Choroid plexus epithelial cell (primary cell): Measurements from ENCODE around the gene KCNQ1.

Experiments
- DNase-seq: peaks from one replicate; pipeline ENCODE4 v3.0.0-alpha.2; 2010; ENCODE audit warnings: low read depth
- H3K4me3 ChIP-seq: 2 replicates; pipeline ENCODE4 v1.5.1; 2011; ENCODE audit warnings: low read depth, mild to moderate bottlenecking, control low read depth, low read length, moderate library complexity
- TF ChIP-seq, protein P1 (sequence below): conservative IDR thresholded peaks from 2 replicates; pipeline ENCODE4 v1.5.1; 2011; ENCODE audit warnings: low read depth, mild to moderate bottlenecking, control low read depth, inconsistent platforms, low read length, moderate library complexity

KCNQ1 gene

DNA sequence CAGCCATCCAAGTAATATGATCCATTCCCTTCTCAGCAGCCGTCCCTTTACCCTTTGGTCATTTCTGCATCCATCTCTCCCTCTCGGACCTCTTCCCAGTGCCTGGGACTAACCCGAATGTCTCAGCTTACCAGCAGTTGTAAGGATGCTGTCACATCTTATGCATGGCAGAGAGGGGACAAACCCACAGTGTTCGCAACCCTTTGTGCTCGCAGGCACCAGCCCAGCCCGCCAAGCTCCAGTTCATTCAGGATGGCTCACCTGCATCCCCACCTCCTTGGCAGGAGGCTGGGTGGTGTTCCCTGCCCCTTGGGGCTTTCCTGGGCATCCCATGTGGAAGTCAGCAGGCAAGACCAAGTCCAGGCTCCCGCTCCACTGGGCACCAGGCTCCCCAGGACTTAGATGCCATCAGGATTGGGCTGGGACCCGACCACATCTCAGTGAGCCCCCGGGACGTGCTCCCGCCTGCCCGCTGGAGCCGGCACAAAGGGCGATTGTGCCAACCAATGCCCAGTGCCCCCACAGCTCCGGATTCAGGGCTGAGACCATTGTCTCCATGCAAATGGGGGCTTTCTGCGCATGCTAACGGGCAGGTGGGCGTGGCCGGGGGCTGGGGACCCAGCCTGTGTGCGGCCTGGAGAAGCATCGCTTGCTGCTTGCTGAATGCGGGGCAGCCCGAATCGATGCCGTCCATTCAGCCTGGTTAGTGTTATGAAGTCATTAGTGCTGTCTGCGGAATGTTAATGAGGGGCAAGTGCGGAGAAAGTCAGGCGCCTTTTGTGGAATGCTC, 146.4 kb downstream of the KCNQ1 start:
- H3K4me3 ChIP-seq: no peak overlapping the region
- DNase-seq: no peak
- TF ChIP-seq, protein P1, sequence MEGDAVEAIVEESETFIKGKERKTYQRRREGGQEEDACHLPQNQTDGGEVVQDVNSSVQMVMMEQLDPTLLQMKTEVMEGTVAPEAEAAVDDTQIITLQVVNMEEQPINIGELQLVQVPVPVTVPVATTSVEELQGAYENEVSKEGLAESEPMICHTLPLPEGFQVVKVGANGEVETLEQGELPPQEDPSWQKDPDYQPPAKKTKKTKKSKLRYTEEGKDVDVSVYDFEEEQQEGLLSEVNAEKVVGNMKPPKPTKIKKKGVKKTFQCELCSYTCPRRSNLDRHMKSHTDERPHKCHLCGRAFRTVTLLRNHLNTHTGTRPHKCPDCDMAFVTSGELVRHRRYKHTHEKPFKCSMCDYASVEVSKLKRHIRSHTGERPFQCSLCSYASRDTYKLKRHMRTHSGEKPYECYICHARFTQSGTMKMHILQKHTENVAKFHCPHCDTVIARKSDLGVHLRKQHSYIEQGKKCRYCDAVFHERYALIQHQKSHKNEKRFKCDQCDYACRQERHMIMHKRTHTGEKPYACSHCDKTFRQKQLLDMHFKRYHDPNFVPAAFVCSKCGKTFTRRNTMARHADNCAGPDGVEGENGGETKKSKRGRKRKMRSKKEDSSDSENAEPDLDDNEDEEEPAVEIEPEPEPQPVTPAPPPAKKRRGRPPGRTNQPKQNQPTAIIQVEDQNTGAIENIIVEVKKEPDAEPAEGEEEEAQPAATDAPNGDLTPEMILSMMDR: no peak

DNA sequence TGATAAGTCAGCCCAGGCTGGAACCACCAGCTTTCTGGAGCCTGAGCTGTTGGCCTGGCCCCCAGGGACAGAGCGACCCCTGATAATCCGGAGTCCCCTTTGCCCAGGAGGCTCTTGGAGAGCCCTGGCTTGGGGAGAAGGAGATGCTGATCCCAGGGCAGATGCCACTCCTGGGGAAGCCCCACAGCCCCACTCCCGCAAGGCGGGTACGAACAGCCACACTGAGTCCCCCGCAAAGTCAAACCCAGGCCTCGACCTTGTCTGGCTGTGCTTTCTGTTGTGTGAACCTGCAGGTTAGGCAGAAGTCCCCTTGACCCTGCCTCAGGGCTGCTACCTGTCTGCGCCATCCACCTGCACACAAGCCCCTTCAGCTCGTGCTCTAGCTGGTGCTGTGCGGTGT, 147.0 kb downstream of the KCNQ1 start:
- no peak for DNase-seq
- H3K4me3 ChIP-seq: no peak overlapping the region
- TF ChIP-seq, protein P1: no peak

DNA sequence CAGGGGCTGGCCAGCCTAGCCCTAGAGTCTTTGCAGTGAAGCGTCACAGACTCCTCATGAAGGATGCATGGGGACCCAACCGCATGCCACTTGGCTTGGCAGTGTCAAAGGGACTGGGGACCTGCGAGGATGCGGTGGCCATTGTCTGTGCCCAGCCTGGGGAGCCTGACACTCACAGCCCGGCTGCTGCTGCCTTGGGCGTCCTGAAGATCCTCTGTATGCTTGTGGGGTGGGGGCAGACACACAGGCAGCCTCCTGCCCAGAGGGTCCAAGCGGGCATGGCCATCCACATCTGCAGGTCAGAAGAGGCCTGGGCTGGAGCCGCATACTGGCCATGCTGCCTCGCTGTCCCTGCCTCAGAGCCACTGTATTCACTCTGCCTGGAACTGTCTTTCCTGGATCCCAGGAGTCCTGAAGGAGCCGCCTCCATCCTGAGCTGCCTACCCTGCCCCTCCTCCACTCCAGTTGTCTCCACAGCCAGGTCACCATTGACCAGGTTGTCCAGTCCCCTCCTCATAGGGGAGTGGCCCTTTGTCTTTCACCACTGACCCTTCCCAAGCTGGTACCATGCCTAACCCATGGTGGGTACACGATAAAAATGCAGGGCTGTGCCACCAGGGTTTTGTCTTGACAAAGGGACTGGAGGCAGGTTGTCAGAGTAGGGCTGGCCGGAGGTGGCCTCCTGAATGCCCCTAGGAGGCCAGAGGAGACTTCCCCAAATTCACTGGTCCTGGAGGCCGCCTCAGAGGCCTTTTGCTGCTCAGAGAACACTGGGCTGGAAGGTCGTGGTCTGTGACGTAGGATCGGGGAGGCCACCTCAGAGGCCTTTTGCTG, 148.0 kb downstream of the KCNQ1 start:
- no peak overlapping the region for H3K4me3 ChIP-seq
- TF ChIP-seq, protein P1: no peak
- no peak for DNase-seq

DNA sequence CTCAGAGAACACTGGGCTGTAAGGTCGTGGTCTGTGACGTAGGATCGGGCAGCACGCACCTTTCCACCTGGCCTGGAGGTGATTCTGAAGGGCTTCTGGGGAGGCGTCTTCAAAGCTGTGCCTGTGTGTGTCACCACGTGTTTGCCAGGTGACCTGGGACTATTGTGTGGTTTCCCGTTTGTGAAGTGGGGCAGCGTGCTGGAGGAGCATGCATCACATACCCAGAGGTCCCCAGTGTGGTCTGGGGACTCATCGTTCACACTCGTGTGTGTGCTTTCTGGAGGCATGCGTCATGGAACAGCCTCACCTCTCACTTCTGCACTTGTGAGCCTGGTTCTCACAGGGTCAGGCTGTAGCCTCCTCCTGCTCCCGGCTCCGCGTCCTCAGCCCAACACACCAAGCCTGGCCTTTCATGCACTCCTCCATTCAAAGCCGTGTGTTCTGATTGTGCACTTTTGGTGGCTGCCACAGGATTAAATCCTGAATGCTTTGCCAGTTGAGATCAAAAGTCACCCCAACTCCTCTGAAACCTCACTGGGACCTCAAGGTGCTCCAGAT, 148.7 kb downstream of the KCNQ1 start:
- H3K4me3 ChIP-seq: no peak overlapping the region
- no peak for DNase-seq
- TF ChIP-seq, protein P1: no peak

DNA sequence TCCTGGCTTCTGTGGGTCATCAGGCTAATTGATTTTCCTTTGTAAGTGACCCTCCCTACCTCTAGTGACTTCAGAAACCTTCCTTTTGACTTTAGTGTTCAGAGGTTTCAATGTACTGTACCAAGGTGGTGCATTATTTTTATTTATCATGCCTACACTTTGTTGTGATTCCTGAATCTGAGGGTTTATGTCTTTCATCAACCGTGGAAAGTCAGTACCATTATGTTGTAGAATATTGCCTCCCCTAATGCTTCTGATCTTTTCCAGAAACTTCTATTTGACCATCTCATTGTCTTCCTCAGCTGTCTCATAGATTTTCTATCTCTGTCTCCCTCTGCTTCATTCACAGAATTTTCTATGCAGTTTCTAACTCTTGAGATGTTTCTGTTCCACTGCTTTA, 149.5 kb downstream of the KCNQ1 start:
- no peak for DNase-seq
- TF ChIP-seq, protein P1: no peak
- no peak overlapping the region for H3K4me3 ChIP-seq

DNA sequence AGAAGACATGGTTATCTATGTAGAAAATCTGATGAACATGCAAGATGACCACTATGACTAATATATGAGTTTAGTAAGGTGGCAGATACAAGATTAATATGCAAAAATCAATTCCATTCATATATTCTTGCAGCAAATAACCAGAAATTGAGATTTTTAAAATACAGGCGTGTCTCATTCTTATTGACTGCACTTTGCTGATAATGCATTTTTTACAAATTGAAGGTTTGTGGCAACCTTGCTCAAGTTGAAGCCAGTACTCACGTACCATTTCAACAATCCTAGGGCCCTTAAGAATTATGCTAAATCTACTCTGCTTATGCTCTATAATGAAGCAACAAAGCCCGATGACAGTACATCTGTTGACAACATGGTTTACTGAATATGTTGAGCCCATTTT, 150.4 kb downstream of the KCNQ1 start:
- no peak for DNase-seq
- no peak overlapping the region for H3K4me3 ChIP-seq
- TF ChIP-seq, protein P1: no peak
